GM18498 (cell line): ENCODE data around the gene EFNA2.
"Not testable (repeated sequence)": the region's sequence is repeated elsewhere in the genome, so short reads cannot be mapped to it uniquely, and the experiment has no call there.

Experiments used
- ATAC-seq: cut with Tn5 transposase; IDR thresholded peaks from one replicate; pipeline ENCODE4 v1.9.1; 2021; ENCODE audit warnings: mild to moderate bottlenecking, moderate library complexity; ENCODE audit not compliant: unreplicated experiment

Gene EFNA2

DNA sequence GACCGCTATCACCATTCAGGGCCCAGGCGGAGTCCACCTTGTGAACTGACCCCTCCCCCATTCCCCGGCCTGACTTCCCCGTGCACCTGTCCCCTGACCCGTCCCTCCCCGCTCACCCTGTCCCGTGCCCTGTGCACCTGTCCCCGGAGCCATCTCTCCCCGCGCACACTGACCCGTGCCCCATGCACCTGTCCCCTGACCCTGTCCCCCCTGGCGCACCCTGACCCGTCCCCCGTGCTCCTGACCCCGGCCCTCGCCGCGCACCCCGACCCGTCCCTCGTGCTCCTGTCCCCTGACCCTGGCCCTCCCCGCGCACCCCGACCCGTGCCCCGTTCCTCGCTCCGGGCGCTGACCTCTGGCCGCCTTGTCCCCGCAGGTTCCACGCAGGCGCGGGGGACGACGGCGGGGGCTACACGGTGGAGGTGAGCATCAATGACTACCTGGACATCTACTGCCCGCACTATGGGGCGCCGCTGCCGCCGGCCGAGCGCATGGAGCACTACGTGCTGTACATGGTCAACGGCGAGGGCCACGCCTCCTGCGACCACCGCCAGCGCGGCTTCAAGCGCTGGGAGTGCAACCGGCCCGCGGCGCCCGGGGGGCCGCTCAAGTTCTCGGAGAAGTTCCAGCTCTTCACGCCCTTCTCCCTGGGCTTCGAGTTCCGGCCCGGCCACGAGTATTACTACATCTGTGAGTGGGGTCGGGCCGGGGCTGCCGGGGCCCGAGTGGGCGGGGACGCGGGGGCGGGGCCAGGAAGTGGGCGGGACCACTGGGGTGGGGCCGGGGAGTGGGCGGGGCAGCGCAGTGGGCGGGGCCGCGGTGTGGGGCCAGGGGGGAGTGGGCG lies 9.7 kb downstream of the EFNA2 start:
- no peak for ATAC-seq

DNA sequence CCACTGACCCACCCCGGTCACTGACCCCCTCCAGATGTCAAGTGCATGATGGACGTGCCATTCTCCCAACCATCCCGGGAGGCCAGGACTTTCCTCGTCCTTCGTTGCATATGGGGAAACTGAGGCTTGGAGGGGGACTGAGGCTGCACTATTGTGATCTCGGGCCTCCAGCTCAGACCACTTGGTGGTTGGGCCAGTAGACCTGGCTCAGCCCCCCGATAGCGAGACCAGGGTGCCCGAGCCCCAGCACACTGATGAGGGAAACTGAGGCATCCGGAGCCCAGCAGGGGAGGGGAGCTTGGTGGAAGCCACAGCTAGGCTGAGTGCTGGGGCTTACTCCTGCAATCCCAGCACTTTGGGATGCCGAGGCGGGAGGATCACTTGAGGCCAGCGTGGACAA lies 10.4 kb downstream of the EFNA2 start:
- no peak for ATAC-seq

- no peak for ATAC-seq
These were observed 11.1 kb downstream of the EFNA2 start for GRCh38 chr19:1296575-1297271.

DNA sequence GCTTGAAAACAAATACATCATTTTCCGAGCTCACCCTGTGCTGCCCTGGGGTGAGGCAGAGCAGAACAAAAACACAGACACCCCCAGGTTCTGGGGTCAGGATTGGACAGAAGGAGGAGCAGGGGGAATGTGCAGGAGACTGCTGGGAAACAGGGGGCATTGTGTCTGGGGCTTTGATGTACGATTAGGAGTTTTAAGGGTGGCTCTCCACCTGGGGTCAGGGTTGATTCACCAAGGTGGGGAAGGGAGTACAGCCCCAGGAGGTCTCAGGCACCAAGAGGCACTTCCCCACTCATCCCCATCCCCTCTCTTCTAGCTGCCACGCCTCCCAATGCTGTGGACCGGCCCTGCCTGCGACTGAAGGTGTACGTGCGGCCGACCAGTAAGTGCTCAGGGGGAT lies 12.6 kb downstream of the EFNA2 start:
- no peak for ATAC-seq

- no peak for ATAC-seq
These were observed 14.1 kb downstream of the EFNA2 start for GRCh38 chr19:1299801-1300200.

GRCh38 chr19:1300744-1301490 lies 15.2 kb downstream of the EFNA2 start:
- no peak for ATAC-seq

GRCh38 chr19:1302533-1303239 lies 17.0 kb downstream of the EFNA2 start:
- no peak for ATAC-seq

- ATAC-seq, result no peak
These were observed 18.7 kb downstream of the EFNA2 start for GRCh38 chr19:1304197-1304924.

GRCh38 chr19:1305354-1305753 lies 19.7 kb downstream of the EFNA2 start:
- not testable (repeated sequence) for ATAC-seq

DNA sequence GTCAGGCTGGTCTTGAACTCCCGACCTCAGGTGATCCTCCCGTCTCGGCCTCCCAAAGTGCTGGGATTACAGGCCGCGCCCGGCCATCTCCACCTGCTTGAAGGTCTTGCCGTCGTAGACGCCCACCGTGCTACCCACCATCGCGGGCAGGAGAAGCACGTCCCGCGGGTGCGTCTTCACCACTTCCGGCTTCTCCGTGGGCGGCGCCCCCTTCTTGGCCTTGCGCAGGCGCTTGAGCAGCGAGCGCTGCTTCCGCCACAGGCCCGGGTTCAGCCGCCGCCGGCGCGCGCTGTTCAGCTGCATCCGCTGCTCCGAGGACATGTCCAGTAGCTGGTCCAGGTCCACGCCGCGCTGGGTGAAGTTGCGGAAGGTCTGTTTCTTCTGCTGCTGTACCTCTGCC lies 21.6 kb downstream of the EFNA2 start:
- no peak for ATAC-seq

GRCh38 chr19:1307755-1308303 lies 22.2 kb downstream of the EFNA2 start:
- no peak for ATAC-seq

GRCh38 chr19:1308718-1309117 lies 23.0 kb downstream of the EFNA2 start:
- ATAC-seq, result no peak

GRCh38 chr19:1309977-1310852 lies 24.5 kb downstream of the EFNA2 start:
- ATAC-seq, result no peak

- ATAC-seq, result no peak
These were observed 25.1 kb downstream of the EFNA2 start for GRCh38 chr19:1310853-1311180.

DNA sequence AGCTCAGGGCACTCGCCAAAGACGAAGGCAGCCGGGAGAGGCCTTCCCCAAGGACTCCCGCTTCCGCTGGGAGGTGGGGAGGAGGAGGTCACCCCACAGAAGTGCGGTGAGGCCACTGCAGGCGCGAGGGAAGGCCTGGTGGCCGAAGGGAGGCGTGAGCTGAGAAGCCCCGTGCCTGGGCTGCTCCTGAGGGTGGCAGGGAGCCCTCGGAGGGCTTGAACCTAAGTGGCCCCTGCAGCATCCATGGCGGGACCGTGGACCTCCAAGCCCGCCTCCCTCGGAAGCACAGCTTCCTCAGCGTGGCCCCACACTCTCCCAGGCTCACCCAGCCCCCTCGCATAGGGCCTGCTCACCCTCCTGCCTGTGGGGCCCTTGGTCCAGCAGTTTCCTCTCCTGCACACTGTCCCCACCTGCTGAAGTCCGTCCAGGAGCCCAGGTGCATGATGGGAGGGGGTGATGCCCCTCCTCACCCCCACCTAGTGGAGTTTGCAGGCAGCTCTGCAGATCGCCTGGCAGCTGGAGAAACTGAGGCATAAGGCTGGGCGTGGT lies 25.9 kb downstream of the EFNA2 start:
- no peak for ATAC-seq

- no peak for ATAC-seq
These were observed 27.4 kb downstream of the EFNA2 start for GRCh38 chr19:1312767-1313694.

DNA sequence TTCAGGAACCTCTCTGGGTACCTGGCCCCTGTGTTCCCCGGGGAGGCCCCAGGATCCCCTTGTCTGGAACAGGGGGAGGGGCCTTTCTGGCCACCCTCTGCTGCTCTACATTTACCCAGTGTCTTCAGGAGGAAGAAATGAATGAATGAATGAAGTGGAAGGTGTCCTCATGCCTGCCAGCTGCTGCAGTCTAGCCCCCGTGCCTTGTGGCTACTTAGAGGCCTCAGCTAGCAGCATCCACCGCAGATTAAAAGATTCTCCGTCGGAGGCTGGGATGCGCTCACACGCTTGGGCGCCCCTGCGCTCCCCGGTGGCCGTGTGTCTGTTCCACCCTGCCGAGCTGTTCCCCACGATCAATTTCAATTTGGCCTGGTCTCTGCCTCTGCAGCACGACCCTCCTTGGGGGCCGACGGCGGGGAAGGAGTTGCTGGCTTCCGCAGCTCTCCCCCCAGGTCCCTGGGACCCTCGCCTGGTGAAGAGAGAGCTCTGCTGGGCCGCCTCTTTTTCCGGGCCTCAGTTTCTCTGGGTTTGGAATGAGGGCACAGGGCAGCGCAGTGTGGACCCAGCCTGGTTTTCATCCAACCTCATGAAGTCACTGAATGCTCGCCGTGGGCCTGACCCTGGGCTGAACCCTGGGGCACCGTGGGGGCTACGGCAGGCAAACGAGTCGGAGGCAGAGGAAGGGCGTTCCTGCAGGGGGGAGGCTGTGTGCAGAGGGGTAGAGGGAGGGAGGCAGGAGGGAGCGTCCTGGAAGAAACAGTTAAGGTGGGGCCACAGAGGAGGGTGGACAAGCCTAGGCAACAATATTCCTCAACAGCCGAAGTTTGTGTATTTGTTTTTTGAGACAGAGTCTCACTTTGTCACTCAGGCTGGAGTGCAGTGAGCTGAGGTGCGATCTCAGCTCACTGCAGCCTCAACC lies 28.3 kb downstream of the EFNA2 start:
- ATAC-seq, result no peak
